ENCODE results near the gene NSA2.

NSA2 gene

GRCh38 chr5:74822288-74822687 is 55.2 kb downstream of the NSA2 start:
- Histone ChIP-seq H3K9me2 (replicated peaks; ENCODE audit: control insufficient read depth, low read length) (no peaks in the 10 kb centered on the region), H3K79me2 (ENCODE audit: control insufficient read depth, low read length) (no peaks in the 10 kb centered on the region), H3K4me1 (ENCODE audit: control insufficient read depth, low read length) (no peaks in the 10 kb centered on the region), H3K36me3 (ENCODE audit: control insufficient read depth, low read length) (no peaks in the 10 kb centered on the region), H3K27me3 (ENCODE audit: control insufficient read depth, low read length) (peaks cover 6% of the 10 kb centered on the region), H3K9me3 (ENCODE audit: control insufficient read depth, insufficient read depth, low read length) (no peaks in the 10 kb centered on the region), H3K27ac (ENCODE audit: low read depth, low read length) (no peak overlapping the region), H4K20me1 (ENCODE audit: control insufficient read depth, insufficient read depth, low read depth, low read length) (no peaks in the 10 kb centered on the region), H3K4me3 (ENCODE audit: low read length) (no peak overlapping the region), H3F3A (ENCODE audit: control insufficient read depth, insufficient read depth) (no peaks in the 10 kb centered on the region), H3K4me2 (ENCODE audit: low read length) (no peak overlapping the region)
- TF ChIP-seq, protein P1, sequence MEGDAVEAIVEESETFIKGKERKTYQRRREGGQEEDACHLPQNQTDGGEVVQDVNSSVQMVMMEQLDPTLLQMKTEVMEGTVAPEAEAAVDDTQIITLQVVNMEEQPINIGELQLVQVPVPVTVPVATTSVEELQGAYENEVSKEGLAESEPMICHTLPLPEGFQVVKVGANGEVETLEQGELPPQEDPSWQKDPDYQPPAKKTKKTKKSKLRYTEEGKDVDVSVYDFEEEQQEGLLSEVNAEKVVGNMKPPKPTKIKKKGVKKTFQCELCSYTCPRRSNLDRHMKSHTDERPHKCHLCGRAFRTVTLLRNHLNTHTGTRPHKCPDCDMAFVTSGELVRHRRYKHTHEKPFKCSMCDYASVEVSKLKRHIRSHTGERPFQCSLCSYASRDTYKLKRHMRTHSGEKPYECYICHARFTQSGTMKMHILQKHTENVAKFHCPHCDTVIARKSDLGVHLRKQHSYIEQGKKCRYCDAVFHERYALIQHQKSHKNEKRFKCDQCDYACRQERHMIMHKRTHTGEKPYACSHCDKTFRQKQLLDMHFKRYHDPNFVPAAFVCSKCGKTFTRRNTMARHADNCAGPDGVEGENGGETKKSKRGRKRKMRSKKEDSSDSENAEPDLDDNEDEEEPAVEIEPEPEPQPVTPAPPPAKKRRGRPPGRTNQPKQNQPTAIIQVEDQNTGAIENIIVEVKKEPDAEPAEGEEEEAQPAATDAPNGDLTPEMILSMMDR (IDR thresholded peaks at IDR 0.05; ENCODE audit: low read depth, low read length, poor library complexity, severe bottlenecking), result no peak
- TF ChIP-seq EZH2phosphoT487 (IDR thresholded peaks at IDR 0.05; ENCODE audit: borderline replicate concordance, low read length), result no peak

DNA sequence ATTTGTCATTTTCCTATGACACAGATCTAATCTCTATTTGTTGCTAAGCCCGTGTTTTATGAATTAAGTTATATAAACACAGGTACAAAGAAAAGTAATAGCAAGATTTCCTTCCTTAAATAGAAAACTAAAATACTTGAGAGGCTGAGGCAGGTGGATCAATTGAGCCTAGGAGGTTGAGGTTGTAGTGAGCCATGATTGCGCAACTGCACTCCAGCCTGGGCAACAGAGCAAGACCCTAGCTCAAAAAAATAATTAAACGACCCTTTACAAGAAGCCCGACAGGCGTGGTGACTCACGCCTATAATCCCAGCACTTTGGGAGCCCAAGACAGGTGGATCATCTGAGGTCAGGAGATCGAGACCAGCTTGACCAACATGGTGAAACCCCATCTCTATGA is 62.4 kb downstream of the NSA2 start:
- no peaks in the 10 kb centered on the region for H3K9me2 ChIP-seq (replicated peaks; ENCODE audit: control insufficient read depth, low read length)
- H3K27me3 ChIP-seq (ENCODE audit: control insufficient read depth, low read length), result peaks cover 13% of the 10 kb centered on the region
- no peaks in the 10 kb centered on the region for H3F3A ChIP-seq (ENCODE audit: control insufficient read depth, insufficient read depth)
- H3K4me1 ChIP-seq (ENCODE audit: control insufficient read depth, low read length), result no peaks in the 10 kb centered on the region
- no peak overlapping the region for H3K27ac ChIP-seq (ENCODE audit: low read depth, low read length)
- H3K4me3 ChIP-seq (ENCODE audit: low read length), result no peak overlapping the region
- no peaks in the 10 kb centered on the region for H3K36me3 ChIP-seq (ENCODE audit: control insufficient read depth, low read length)
- H3K4me2 ChIP-seq (ENCODE audit: low read length), result no peak overlapping the region
- no peak for TF ChIP-seq EZH2phosphoT487 (IDR thresholded peaks at IDR 0.05; ENCODE audit: borderline replicate concordance, low read length)
- TF ChIP-seq, protein P1 (IDR thresholded peaks at IDR 0.05; ENCODE audit: low read depth, low read length, poor library complexity, severe bottlenecking), result no peak
- no peaks in the 10 kb centered on the region for H3K9me3 ChIP-seq (ENCODE audit: control insufficient read depth, insufficient read depth, low read length)
- no peaks in the 10 kb centered on the region for H4K20me1 ChIP-seq (ENCODE audit: control insufficient read depth, insufficient read depth, low read depth, low read length)
- no peaks in the 10 kb centered on the region for H3K79me2 ChIP-seq (ENCODE audit: control insufficient read depth, low read length)

Data from DOHH2 (cell line).